ENCODE data around the gene BMPER. TPM values are rescaled to one million over a fixed set of nuclear protein-coding genes. Genes with fewer than 3 reads are reported as not detected.

BMPER gene
- polyA plus RNA-seq, 1 of the 3 experiments (the other 2 are of a cell fraction) = 20.0 TPM

- ChIA-PET CTCF (interaction anchor here (0.8 to 3.7 kb wide), 6 partner anchors 9 to 128 kb away, joined by 3 to 43 read pairs (median 4); no protein-coding TSS in a partner anchor), POLR2A (no interaction called here)
- H3K4me1 ChIP-seq (ENCODE audit: control insufficient read depth in 1 of 2, insufficient read depth in 2 of 2, low read depth in 1 of 2, low read length in 1 of 2) = no peaks in the 10 kb centered on the region; a peak in 2 of 4 replicates
- TF ChIP-seq GABPA (IDR thresholded peaks at IDR 0.05; ENCODE audit: low read depth) (no peak), ZBTB33 (IDR thresholded peaks at IDR 0.05; ENCODE audit: borderline replicate concordance, low read depth) (no peak), RAD21 (IDR thresholded peaks at IDR 0.05; ENCODE audit: low read length) (peak; percentile 35; the same call in 1 of the 2 replicates), MEF2A (IDR thresholded peaks at IDR 0.05; ENCODE audit: borderline replicate concordance, low read depth) (no peak), MXI1 (IDR thresholded peaks at IDR 0.05; ENCODE audit: low read depth, low read length) (no peak), PBX3 (IDR thresholded peaks at IDR 0.05) (no peak), TAF1 (IDR thresholded peaks at IDR 0.05; ENCODE audit: borderline replicate concordance, low read depth, low read length) (no peak), USF1 (IDR thresholded peaks at IDR 0.05; ENCODE audit: borderline replicate concordance, low read depth) (no peak), NFIC (IDR thresholded peaks at IDR 0.05; ENCODE audit: borderline replicate concordance) (no peak), CTCF (IDR thresholded peaks at IDR 0.05) (peak; percentile 67), SMC3 (IDR thresholded peaks at IDR 0.05; ENCODE audit: low read depth, low read length) (peak; percentile 53), MAX (IDR thresholded peaks at IDR 0.05; ENCODE audit: low read depth) (no peak), TCF12 (IDR thresholded peaks at IDR 0.05) (no peak), RFX5 (IDR thresholded peaks at IDR 0.05; ENCODE audit: low read length) (no peak), GATA2 (CRISPR knock-in tag; IDR thresholded peaks at IDR 0.05) (no peak), ELF1 (IDR thresholded peaks at IDR 0.05) (no peak), FOXJ3 (CRISPR knock-in tag; IDR thresholded peaks at IDR 0.05) (no peak), POLR2AphosphoS5 (IDR thresholded peaks at IDR 0.05; ENCODE audit: low read depth, low read length) (no peak), USF2 (IDR thresholded peaks at IDR 0.05; ENCODE audit: borderline replicate concordance, low read depth, low read length) (no peak), REST (IDR thresholded peaks at IDR 0.05; ENCODE audit: low read depth, low read length) (no peak)
- H3K36me3 ChIP-seq (replicated peaks in 1 of 2; ENCODE audit: control insufficient read depth in 1 of 2, insufficient read depth in 2 of 2, low read length in 1 of 2) = no peaks in the 10 kb centered on the region
- no peak overlapping the region for H2AFZ ChIP-seq (ENCODE audit: low read depth)
- no peak overlapping the region for H3K27ac ChIP-seq (ENCODE audit: low read depth in 2 of 2, low read length in 1 of 2)
- no peaks in the 10 kb centered on the region for H3F3A ChIP-seq (replicated peaks; ENCODE audit: insufficient read depth)
- H4K20me1 ChIP-seq (ENCODE audit: insufficient read depth) = no peaks in the 10 kb centered on the region
- H3K9ac ChIP-seq = no peak overlapping the region
- H3K9me3 ChIP-seq = no peaks in the 10 kb centered on the region
- no peaks in the 10 kb centered on the region for H3K79me2 ChIP-seq (ENCODE audit: insufficient read depth)
- no peak overlapping the region for H3K4me3 ChIP-seq (ENCODE audit: low read depth in 2 of 2, low read length in 1 of 2)
- H3K4me2 ChIP-seq = no peak overlapping the region
- no peaks in the 10 kb centered on the region for H3K9me2 ChIP-seq
- peak; percentile 38 for DNase-seq
- H3K27me3 ChIP-seq (ENCODE audit: insufficient read depth) = no peaks in the 10 kb centered on the region
- 87% methylated on average over 5 of the region's 5 CpGs for WGBS (ENCODE audit: low lambda C conversion rate)
Observed at GRCh38 chr7:33886149-33886623, 19.2 kb upstream of the BMPER start.
